SH-SY5Y (cell line): ENCODE results near the gene NVL.

Experiments used
- GATA2 ChIP-seq: IDR thresholded peaks from 2 replicates; pipeline ENCODE4 v1.6.1; 2011; ENCODE audit warnings: mild to moderate bottlenecking, low read depth, low read length
- GATA3 ChIP-seq: IDR thresholded peaks from 2 replicates; pipeline ENCODE4 v1.6.1; 2011; ENCODE audit warnings: low read depth, mild to moderate bottlenecking, low read length, moderate library complexity

NVL gene

DNA sequence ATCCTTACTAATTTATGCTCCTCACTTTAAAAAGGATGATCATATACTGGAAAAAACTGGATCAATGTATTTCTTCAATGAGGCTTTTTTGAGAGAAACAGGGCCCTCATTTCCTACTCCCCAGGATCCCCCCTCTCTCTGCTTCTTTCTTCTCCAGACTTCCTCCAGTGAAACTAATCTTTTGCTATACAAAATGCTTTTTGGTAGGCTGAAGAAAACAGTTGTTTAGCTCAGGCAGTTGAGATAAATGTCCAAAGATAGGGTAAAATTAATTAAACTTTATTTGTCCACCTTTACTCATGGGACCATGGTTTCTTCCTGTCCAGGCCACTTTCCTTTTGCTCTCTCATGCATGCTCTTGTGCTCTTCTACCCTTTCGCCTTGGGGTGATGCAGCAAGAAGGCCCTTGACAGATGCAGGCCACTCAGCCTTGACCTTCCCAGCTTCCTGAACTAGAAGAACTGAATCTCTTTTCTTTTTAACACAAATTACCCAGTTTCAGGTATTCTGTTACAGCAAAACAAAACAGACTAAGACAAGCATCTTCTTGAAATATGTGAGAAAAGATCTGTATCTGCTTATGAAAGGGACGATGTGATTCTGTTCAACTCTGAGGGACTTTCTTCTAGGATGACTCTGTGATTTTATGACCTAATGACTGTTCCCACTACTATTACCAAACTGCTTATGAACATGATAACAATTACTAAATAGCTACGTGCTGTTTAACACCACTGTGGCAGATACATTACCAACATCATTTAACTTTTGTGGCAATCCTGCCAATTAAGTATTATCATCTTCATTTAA lies 63.7 kb downstream of the NVL start:
- no peak for TF ChIP-seq GATA2
- TF ChIP-seq GATA3, result no peak

DNA sequence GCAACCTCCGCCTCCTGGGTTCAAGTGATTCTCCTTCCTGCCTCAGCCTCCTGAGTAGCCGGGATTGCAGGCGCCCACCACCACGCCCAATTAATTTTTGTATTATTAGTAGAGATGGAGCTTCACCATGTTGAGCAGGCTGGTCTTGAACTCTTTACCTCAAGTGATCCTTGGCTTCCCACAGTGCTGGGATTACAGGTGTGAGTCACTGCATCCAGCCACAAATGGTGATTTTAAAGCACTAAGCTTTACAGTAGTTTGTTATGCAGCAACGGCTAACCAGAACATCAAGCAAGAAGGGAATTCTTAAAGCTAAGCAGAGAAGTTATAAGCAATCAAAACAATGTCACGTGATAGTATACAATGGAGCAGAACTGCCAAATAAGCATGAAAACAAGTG lies 65.7 kb downstream of the NVL start:
- no peak for TF ChIP-seq GATA3
- TF ChIP-seq GATA2, result no peak

DNA sequence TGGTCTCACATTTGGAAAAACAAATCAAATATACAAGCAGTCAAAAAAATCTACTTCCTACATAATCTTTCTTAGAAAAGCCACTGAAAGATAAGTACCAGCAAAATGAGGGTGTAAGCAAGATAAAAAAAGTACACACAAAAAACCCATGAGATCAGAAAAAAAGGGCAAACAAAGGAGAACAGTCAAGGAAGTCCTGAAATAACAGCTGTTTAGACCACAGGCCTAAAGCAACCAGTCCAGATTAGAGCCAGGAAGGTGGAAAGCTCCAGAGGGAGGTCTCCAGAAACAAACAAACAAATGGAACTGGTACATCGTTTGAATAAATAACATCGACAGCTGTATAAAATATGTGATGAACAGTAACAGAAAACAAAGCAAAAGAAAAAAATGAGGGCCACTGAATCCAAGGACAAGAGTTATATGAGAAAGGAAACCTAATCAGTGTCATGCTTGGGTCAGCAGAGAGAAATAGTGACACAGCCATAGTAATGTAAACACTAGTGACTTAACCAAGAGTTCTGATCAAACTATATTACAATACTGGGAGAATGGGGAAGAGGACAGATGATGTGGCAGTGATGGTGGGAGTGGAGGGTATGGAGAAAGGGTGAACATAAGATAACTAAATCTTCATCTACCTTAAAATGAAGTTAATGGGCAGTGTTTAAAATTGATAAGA lies 67.5 kb downstream of the NVL start:
- TF ChIP-seq GATA3, result no peak
- no peak for TF ChIP-seq GATA2

- TF ChIP-seq GATA3, result no peak
- no peak for TF ChIP-seq GATA2
Measured at GRCh38 chr1:224259986-224260385, 70.0 kb downstream of the NVL start.

DNA sequence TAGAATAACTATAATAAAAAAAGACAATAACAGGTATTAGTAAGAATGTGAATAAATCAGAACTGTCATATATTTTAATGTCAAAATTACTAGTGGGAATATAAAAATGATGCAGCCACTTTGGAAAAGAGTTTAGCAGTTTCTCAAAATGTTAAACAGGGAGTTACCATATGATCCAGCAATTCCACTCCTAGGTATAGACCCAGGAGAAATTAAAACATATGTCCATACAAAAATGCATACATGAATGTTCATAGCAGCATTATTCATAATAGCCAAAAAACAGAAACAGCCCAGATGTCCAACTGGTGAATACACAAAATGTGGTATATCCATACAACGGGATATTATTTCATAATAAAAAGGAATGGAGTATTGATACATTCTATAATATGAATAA lies 71.6 kb downstream of the NVL start:
- TF ChIP-seq GATA2, result no peak
- TF ChIP-seq GATA3, result no peak

- no peak for TF ChIP-seq GATA3
- TF ChIP-seq GATA2, result no peak
Measured at GRCh38 chr1:224256640-224257039, 73.3 kb downstream of the NVL start.

DNA sequence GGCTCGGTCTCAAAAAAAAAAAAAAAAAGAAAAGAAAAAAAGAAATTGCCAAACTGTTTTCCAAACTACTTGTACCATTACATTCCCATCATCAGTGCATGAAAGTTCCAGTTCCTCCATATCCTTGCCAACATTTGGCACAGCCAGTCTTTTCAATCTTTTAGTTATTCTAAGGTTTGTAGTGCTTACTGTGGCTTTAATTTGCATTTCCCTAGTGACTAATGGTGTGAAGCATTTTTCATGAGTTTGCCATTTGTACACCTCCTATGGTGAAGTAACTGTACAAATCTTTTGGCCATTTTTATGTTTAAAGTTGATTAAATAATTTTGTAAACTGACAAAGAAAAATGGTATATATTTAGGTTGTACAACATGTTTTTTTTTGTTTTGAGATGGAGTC lies 76.3 kb downstream of the NVL start:
- TF ChIP-seq GATA3 (no peak), GATA2 (no peak)

DNA sequence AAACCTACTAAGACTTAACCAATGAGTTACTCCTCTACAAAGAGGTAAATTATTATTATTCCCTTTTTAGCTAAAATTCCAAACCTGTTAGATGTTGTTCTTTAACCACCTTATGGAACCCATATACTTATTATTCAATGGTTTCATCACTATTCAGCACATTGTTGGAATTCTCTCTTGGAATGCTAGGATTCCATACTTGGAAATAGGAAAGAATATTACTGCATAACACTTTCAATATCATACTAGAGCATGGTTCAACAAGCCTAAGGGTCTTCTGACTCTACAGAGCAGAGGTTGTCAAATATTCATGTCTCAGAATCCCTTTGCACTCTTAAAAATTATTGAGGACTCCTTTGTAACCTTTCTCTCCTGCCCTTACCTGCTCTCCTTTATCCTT lies 77.5 kb downstream of the NVL start:
- TF ChIP-seq GATA2 (no peak), GATA3 (no peak)

DNA sequence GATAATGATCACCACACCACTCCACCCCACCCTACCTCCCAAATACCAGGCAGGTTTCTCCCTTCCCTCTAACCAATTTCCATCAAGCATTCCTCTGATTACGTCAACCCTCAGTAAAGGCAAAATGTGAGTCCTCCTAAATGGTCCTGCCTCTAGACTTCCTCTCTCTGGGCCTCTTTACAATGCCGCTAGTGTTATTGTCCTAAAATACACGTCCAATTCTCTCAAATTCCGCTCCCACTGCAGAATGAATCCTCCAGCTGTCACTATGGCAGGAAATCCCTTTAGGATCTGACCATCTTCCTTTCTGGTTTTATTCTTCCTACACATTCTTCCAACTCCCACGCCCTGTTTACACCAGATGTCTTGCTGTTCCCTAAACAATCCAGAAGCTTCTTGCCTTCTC lies 78.2 kb downstream of the NVL start:
- TF ChIP-seq GATA2 (no peak), GATA3 (no peak)

- TF ChIP-seq GATA2 (no peak), GATA3 (no peak)
Measured at GRCh38 chr1:224245188-224245587, 84.8 kb downstream of the NVL start.

DNA sequence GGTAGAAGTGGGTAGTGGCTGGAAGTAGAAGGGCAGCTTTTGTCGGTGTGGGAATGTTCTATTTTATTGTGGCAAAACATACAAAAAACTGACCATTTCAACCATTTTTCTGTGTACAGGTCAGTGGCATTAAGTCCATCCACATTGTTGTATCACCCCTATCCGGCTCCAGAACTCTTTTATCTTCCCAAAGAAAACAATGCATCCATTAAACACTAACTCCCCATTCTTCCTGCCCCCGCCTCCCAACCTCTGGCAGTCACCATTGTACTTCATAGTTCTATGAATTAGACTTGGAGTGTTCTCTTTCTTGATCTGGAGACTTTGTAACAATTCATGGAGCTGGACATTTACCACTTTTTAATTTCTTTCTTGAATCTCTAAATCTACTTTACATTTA lies 91.2 kb downstream of the NVL start:
- TF ChIP-seq GATA3, result no peak
- TF ChIP-seq GATA2, result no peak

DNA sequence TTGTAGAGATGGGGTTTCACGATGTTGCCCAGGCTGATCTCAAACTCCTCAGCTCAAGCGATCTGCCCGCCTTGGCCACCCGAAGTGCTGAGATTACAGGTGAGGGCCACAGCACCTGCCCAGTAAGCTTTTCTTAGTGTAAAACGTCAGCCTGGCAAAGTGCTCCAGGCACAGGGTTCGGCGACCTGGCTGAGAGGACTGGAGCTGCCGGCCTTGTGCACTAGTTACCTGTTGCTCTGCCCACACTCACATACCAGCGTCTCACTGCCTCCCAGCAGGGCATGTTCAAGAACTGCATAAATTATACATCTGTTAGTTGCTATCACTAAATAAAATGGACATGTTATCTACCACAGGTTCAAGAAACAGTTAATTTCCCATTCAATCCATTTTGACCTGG lies 91.8 kb downstream of the NVL start:
- TF ChIP-seq GATA2 (no peak), GATA3 (no peak)

DNA sequence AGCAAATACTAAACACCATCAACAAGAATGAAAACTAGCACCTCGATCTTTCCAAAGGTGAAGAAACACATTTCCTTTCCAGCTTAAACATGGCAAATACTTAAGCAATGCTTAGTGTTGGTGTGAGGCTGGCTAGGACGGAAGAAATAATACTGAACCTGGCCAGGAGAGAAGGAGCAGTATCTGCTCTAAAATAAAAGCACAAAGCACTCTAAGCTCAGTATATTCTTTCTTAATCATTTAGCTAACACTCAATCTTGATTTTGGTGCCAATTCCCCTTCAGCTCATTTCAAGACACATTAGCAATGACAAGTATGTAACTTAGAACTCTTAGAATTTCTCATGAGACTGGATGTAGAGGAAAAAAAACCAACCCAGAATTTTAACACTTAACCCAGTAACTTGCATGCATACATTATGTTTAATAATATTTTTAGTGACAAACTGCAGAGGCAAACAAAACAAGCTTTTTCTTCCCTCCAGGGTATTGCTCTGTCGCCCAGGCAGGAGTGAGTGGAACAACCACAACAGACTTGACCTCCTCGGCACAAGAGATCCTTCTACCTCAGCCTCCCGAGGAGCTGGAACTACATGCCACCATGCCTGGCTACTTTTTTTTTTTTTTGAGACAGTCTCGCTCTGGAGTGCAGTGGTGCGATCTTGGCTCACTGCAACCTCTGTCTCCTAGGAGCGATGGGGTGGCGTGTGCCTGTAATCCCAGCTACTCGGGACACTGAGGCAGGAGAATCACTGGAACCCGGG lies 92.7 kb downstream of the NVL start:
- TF ChIP-seq GATA3 (no peak), GATA2 (no peak)

- no peak for TF ChIP-seq GATA3
- TF ChIP-seq GATA2, result no peak
Measured at GRCh38 chr1:224235813-224236493, 94.0 kb downstream of the NVL start.

DNA sequence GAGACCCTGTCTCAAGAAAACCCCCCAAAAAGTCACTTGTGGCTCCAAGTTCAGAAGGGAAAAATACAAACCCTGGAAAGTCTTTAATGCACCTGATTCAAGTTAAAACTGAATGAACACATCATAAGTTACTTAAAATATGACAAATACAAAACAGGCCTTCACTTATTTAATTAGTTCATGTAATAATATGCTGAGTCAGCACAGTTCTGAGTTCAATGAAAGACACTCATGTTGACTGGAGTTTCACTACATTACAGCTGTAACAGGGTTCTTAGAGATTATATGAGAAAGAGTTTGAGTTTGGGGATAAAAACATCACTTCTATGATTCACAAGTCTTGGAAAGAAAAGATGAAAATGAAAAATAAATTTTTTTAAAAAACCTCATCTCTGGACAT lies 96.0 kb downstream of the NVL start:
- TF ChIP-seq GATA3 (no peak), GATA2 (no peak)
